Colonic mucosa (tissue), 4 donors: ENCODE data around the gene EFNA1. TPM values are rescaled to one million over a fixed set of nuclear protein-coding genes. Genes with fewer than 3 reads are reported as not detected.
A peak's percentile ranks its signal among the peaks of the same experiment; 100 is the strongest.

Source experiments
- DNase-seq: peaks from one replicate; pipeline ENCODE4 v3.0.0-alpha.2; 2020
- H3K27ac ChIP-seq: fragments of 200-600 bp; one replicate; pipeline ENCODE4 v1.8.0; 2021
- H3K27me3 ChIP-seq: fragments of 200-600 bp; one replicate; pipeline ENCODE4 v1.8.0; 2021
- H3K36me3 ChIP-seq: fragments of 200-600 bp; one replicate; pipeline ENCODE4 v1.8.0; 2021
- H3K4me1 ChIP-seq: fragments of 200-600 bp; one replicate; pipeline ENCODE4 v1.8.0; 2021; ENCODE audit warnings: mild to moderate bottlenecking
- H3K4me3 ChIP-seq: fragments of 200-600 bp; one replicate; pipeline ENCODE4 v1.8.0; 2021
- H3K9ac ChIP-seq, 2 donors: one replicate each; pipeline ENCODE4 v1.7.0; 2013; ENCODE audit warnings: control low read depth in 2 of 2, low read depth in 2 of 2, low read length in 2 of 2
- H3K9me3 ChIP-seq: fragments of 200-600 bp; one replicate; pipeline ENCODE4 v1.8.0; 2021
- intact Hi-C: fragments of 100-400 bp; cut with DNase I; formaldehyde crosslinking; loops from one replicate; pipeline ENCODE4 v1.14.1; 2022
- total RNA-seq, 2 donors: library from RNA; stranded (reverse); fragmentation: NEBNext Ultra II Directional in 1 of 2; extraction: Animal tissue kit (Norgen Biotek cat#: 25700) in 1 of 2; gene quantifications; one replicate each; pipeline ENCODE4 v1.2.1, GENCODE V29; 2021
- TF ChIP-seq, protein P1 (sequence below): fragments of 200-600 bp; IDR thresholded peaks from one replicate; pipeline ENCODE4 v1.8.0; 2022; ENCODE audit warnings: antibody characterized with exemption, mild to moderate bottlenecking
- donor health status: healthy.
- donor health status: DM: no; HTN: no; CAD: no.
- donor health status: DM: no; HTN: no; CAD: no.

The EFNA1 gene
- total RNA-seq, 2 donors from 2014 or later, result 61.3 to 125 TPM

DNA sequence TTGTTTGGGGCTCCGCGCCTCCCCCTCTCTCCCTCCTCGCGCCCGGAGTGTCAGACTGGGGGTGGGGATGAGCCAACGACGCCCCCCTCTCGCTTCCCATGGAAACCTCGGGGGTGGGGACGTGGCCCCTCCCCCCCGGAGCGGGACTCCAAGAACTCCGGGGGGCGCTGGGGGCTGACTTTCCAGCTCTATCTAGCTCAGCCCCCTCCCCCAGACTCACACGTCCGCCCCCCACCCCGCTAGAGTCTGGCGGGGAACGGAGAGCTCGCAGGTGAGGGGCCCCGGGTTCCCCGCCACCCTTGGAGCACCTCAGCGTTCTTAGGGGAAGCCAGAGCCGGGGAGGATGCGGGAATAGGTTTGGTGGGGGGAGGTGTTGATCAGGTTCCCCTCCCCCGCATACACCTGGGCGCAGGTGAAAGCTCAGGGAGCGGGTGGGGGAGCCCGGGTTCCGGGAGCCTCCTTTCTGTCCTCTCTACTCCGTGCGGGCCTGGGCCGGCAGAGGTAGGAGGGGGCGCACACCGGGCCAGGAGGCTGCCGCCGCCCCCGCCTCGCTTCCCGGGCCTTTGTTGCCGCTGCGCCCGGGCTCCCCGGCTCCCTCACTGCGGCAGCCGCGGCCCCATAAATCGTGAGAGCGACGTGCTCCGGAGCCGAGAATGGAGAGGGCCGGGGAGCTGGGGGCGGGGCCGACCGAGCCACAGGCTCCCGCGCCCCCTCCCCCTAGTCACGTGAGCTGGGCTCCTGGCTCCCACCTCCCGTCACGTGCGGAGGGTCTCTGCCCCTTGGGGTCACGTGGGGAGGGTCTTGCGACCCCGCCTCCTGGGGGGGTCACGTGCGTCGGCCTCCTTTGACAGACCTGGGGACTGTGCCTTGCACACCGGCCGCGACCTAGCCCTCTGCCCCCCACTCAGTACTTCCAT lies 47.1 kb upstream of the EFNA1 start:
- DNase-seq, result peak; percentile 62
- Histone ChIP-seq H3K9ac (peak overlapping the region; percentile 56 to 86), H3K9me3 (no peaks in the 10 kb centered on the region), H3K4me1 (peaks cover 49% of the 10 kb centered on the region), H3K36me3 (no peaks in the 10 kb centered on the region), H3K27ac (peak overlapping the region; percentile 95), H3K27me3 (peaks cover 23% of the 10 kb centered on the region), H3K4me3 (peak overlapping the region; percentile 48)
- intact Hi-C loops, result no loop called here
- TF ChIP-seq, protein P1, sequence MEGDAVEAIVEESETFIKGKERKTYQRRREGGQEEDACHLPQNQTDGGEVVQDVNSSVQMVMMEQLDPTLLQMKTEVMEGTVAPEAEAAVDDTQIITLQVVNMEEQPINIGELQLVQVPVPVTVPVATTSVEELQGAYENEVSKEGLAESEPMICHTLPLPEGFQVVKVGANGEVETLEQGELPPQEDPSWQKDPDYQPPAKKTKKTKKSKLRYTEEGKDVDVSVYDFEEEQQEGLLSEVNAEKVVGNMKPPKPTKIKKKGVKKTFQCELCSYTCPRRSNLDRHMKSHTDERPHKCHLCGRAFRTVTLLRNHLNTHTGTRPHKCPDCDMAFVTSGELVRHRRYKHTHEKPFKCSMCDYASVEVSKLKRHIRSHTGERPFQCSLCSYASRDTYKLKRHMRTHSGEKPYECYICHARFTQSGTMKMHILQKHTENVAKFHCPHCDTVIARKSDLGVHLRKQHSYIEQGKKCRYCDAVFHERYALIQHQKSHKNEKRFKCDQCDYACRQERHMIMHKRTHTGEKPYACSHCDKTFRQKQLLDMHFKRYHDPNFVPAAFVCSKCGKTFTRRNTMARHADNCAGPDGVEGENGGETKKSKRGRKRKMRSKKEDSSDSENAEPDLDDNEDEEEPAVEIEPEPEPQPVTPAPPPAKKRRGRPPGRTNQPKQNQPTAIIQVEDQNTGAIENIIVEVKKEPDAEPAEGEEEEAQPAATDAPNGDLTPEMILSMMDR, result no peak

DNA sequence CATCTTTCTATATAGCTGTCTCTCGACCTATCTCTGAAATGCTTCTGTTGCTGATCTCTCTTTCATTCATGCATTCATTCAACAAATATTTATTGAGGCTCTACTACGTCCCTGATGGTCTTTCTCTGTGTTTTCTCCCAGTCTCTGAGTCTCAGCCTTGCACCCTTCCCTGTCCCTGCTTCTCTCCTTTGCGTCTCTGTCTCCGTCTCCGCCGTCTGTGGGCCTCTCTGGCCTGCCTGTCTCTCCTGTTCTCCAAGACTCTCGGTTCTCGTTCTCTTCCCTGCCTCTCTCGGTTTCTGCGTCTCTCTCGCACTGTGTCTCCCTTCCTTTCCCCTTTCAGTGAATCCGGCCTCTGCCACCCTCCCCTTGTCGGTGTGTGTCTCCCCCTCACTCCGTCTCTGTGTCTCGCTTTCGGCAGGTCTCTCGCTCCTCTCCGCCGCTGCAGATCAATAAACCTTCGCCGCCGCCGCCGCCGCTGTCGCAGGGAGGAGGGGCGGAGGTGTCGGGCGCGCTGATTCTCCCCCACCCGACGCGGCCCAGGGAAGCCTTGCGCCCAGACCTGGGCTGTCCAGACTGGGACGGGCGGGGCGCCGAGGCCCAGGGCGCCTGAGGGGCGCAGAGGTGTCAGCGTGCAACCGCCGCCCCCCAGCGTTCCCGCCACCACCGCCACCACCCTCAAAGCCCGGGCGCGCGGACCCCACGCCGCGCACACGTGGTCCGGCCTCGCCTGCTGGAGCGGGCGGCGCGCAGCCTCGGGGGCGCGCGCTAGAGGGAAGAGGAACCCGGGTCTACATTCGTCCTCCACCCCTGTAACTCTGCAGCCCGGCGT lies 46.0 kb upstream of the EFNA1 start:
- Histone ChIP-seq H3K4me1 (peaks cover 49% of the 10 kb centered on the region), H3K27me3 (peaks cover 23% of the 10 kb centered on the region), H3K9me3 (no peaks in the 10 kb centered on the region), H3K4me3 (peak overlapping the region; percentile 48), H3K36me3 (no peaks in the 10 kb centered on the region), H3K27ac (peak overlapping the region; percentile 95), H3K9ac (peak overlapping the region; percentile 48 to 86)
- intact Hi-C loops, result no loop called here
- TF ChIP-seq, protein P1, result no peak
- peak; percentile 63 for DNase-seq

DNA sequence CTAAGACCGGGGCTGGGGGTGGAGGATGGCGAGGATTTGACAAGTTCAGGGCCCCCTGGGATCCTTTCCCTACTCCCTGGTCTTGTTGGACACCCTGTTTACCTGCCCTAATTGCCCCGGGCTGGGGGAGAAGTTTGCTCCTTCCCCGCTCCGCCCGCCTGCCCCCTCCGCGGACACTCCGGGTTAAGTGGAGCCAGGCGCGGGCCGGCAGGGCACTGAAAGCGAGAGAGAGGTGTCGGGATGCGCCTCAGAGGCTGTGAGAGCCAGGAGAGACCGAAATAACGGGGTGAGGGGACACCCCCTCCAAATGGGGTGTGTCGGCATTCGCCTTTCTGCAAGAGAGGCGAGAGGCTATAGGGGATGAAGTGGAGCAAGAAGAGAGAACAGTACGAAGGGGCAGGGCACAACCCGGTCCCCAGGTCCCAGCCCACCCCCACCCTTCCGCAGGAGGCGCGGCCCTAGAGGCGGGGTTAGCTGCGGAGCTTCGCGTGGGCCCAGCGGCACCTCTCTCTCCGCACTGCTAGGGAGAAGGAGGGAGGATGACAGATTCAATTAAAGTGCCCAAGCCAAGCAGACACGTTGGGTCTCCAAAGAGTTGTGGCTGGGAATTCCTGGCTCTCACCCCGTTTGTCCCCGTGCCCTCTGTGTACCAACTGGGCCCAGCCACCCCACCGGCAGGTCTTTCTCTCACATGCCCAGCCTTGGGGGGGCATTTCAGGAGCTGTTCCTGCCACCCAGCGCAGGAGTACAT lies 45.2 kb upstream of the EFNA1 start:
- Histone ChIP-seq H3K9me3 (no peaks in the 10 kb centered on the region), H3K27me3 (peaks cover 23% of the 10 kb centered on the region), H3K9ac (peak overlapping the region; percentile 48 to 86), H3K36me3 (no peaks in the 10 kb centered on the region), H3K4me1 (peaks cover 49% of the 10 kb centered on the region), H3K27ac (peak overlapping the region; percentile 95), H3K4me3 (peak overlapping the region; percentile 48)
- TF ChIP-seq, protein P1, result no peak
- peak; percentile 72 for DNase-seq
- intact Hi-C loops, result no loop called here

DNA sequence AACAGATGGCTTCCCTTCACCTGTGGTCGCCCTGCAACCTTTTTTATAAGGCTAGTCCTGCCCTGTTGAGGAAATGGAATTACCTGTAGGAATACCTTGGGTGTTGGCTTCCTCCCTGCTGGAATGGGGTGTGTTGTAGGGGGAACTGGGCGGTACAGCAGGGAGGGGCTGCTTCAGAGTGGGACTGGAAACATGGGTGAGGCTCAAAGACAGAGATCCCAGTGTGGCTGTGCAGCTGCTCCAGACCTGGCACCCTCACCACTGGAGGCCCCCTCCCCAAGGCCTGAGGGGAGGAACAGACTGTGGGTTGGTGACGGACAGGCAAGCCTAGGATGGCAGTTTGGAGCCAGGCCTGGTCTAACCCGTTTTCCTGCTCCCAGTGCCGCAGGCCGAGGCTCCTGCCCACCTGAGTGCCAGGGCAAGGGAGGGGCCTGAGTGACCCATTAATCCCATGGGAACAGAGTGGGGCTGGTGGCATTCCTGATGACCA lies 44.6 kb upstream of the EFNA1 start:
- Histone ChIP-seq H3K4me3 (peak overlapping the region; percentile 48), H3K36me3 (no peaks in the 10 kb centered on the region), H3K9ac (peak overlapping the region; percentile 64 to 86), H3K9me3 (no peaks in the 10 kb centered on the region), H3K4me1 (peaks cover 48% of the 10 kb centered on the region), H3K27me3 (peaks cover 23% of the 10 kb centered on the region), H3K27ac (peak overlapping the region; percentile 95)
- intact Hi-C loops, result no loop called here
- DNase-seq, result peak; percentile 87
- TF ChIP-seq, protein P1, result no peak
